Esophagus muscularis mucosa (tissue), 4 donors: ENCODE measurements around the gene SH3RF3.

Experiments
- CTCF ChIP-seq, 3 experiments: fragments of 200-600 bp in 2 of 3; fragments of 450-650 bp in 1 of 3; sonication (generic) in 2 of 3; IDR thresholded peaks; one replicate each; pipeline ENCODE4 v1.5.1; 2017 to 2019; ENCODE audit warnings: antibody characterized with exemption in 3 of 3, mild to moderate bottlenecking in 2 of 3, moderate library complexity in 1 of 3
- EP300 ChIP-seq: sonication (generic); formaldehyde crosslinking; IDR thresholded peaks from one replicate; pipeline ENCODE4 v1.6.1; 2017; ENCODE audit warnings: antibody characterized with exemption
- POLR2A ChIP-seq: fragments of 450-650 bp; IDR thresholded peaks from one replicate; pipeline ENCODE4 v1.6.1; 2017; ENCODE audit warnings: antibody characterized with exemption, moderate library complexity, mild to moderate bottlenecking, low read depth
- POLR2AphosphoS5 ChIP-seq, 2 donors: sonication (generic); formaldehyde crosslinking; IDR thresholded peaks; one replicate each; pipeline ENCODE4 v1.6.1; 2017; ENCODE audit warnings: antibody characterized with exemption in 2 of 2

- TF ChIP-seq CTCF (IDR thresholded peaks at IDR 0.05) (no peak), POLR2AphosphoS5 (IDR thresholded peaks at IDR 0.05) (no peak), POLR2A (no peak), EP300 (no peak)
Observed at GRCh38 chr2:109102588-109103233, 26.3 kb upstream of the SH3RF3 start.
